Common myeloid progenitor, CD34-positive (primary cell): Measurements from ENCODE around the gene TUBB.
"Not testable (repeated sequence)": the region's sequence is repeated elsewhere in the genome, so short reads cannot be mapped to it uniquely, and the experiment has no call there.

Experiments used
- CTCF ChIA-PET: fragments of 350-600 bp; sonication (Branson Sonifier 250); formaldehyde crosslinking; loops from one replicate; lab custom pipeline; 2021; ENCODE audit warnings: antibody characterized with exemption; lab: Charles Lee
- POLR2A ChIA-PET: fragments of 350-600 bp; sonication (Branson Sonifier 250); formaldehyde crosslinking; loops from one replicate; lab custom pipeline; 2021; ENCODE audit warnings: antibody characterized with exemption; lab: Charles Lee
- DNase-seq, 3 donors: peaks; one replicate each; pipeline versions ENCODE4 v3.0.0 to v3.0.0-alpha.2; 2013
- H3K27ac ChIP-seq, 2 experiments: 1 replicate in 1 of 2; 2 replicates in 1 of 2; pipeline ENCODE4 v1.7.0; 2013; ENCODE audit warnings: inconsistent platforms in 2 of 2, low read length in 2 of 2, mild to moderate bottlenecking in 2 of 2, low read depth in 1 of 2, moderate library complexity in 1 of 2; ENCODE audit not compliant: severe bottlenecking in 2 of 2, insufficient read depth in 1 of 2, poor library complexity in 1 of 2
- H3K27me3 ChIP-seq, 5 experiments: replicated peaks in 2 of 5; 1 replicate in 3 of 5; 2 replicates in 2 of 5; pipeline versions ENCODE4 v1.6.1 to v1.7.0; 2013; ENCODE audit warnings: low read length in 4 of 5, mild to moderate bottlenecking in 2 of 5, moderate library complexity in 2 of 5, inconsistent platforms in 1 of 5; ENCODE audit not compliant: insufficient read depth in 5 of 5, control insufficient read depth in 4 of 5
- H3K36me3 ChIP-seq, 4 experiments: 1 replicate in 2 of 4; 2 replicates in 2 of 4; pipeline versions ENCODE4 v1.6.1 to v1.7.0; 2013; ENCODE audit warnings: low read length in 3 of 4, control low read depth in 1 of 4, mild to moderate bottlenecking in 1 of 4; ENCODE audit not compliant: control insufficient read depth in 4 of 4, insufficient read depth in 4 of 4
- H3K4me1 ChIP-seq, 4 experiments: 1 replicate in 3 of 4; 2 replicates in 1 of 4; pipeline versions ENCODE4 v1.6.1 to v1.7.1; 2013; ENCODE audit warnings: low read length in 3 of 4, mild to moderate bottlenecking in 3 of 4, control low read depth in 1 of 4, inconsistent platforms in 1 of 4, moderate library complexity in 1 of 4; ENCODE audit not compliant: control insufficient read depth in 4 of 4, insufficient read depth in 4 of 4; ENCODE audit errors: control extremely low read depth in 1 of 4
- H3K4me3 ChIP-seq, 7 experiments: 1 replicate in 4 of 7; 2 replicates in 3 of 7; pipeline versions ENCODE4 v1.5.1 to v1.7.0; 2013; ENCODE audit warnings: mild to moderate bottlenecking in 7 of 7, low read length in 6 of 7, moderate library complexity in 6 of 7, inconsistent platforms in 2 of 7, low read depth in 2 of 7, control low read depth in 1 of 7; ENCODE audit not compliant: insufficient read depth in 4 of 7, control insufficient read depth in 1 of 7; ENCODE audit errors: extremely low read depth in 1 of 7
- H3K9me3 ChIP-seq, 5 experiments: 1 replicate in 4 of 5; 2 replicates in 1 of 5; pipeline versions ENCODE4 v1.6.1 to v1.7.1; 2013; ENCODE audit warnings: low read length in 4 of 5, mild to moderate bottlenecking in 2 of 5, inconsistent platforms in 1 of 5, low read depth in 1 of 5, moderate library complexity in 1 of 5; ENCODE audit not compliant: control insufficient read depth in 4 of 5, insufficient read depth in 2 of 5; ENCODE audit errors: control extremely low read depth in 1 of 5
- WGBS: methylation state at CpG from one replicate; pipeline ENCODE4 v1.1.5; 2013; ENCODE audit not compliant: insufficient coverage; 5-methylcytosine and 5-hydroxymethylcytosine counted together

The TUBB gene

DNA sequence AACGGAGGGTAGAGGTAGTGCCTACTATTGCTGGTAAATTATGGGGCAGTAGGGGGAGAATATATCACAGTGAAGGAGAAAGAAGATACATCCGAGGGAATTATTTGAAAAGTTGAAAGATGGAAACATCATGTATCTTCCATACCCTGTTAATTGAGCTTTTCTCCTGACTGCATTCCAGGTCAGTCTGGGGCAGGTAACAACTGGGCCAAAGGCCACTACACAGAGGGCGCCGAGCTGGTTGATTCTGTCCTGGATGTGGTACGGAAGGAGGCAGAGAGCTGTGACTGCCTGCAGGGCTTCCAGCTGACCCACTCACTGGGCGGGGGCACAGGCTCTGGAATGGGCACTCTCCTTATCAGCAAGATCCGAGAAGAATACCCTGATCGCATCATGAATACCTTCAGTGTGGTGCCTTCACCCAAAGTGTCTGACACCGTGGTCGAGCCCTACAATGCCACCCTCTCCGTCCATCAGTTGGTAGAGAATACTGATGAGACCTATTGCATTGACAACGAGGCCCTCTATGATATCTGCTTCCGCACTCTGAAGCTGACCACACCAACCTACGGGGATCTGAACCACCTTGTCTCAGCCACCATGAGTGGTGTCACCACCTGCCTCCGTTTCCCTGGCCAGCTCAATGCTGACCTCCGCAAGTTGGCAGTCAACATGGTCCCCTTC is 3.1 kb downstream of the TUBB start:
- not testable (repeated sequence) for DNase-seq, H3K9me3 ChIP-seq, H3K27me3 ChIP-seq
- H3K4me1 ChIP-seq = peaks cover 12 to 47% (median 41%) of the 10 kb centered on the region in 4 experiments
- WGBS = 90% methylated on average over 11 of the region's 16 CpGs
- peaks cover 8 to 56% (median 41%) of the 10 kb centered on the region in 4 experiments for H3K36me3 ChIP-seq
- ChIA-PET POLR2A (interaction anchor here (5.4 kb wide), 1 partner anchor 41 kb away, joined by 56 read pairs; no protein-coding TSS in a partner anchor), CTCF (interaction anchor here (0.9 to 30.1 kb wide), 19 partner anchors 8 to 367 kb away, joined by 3 to 622 read pairs (median 8); partner anchors contain the start of genes DHX16 and NRM)
- H3K27ac ChIP-seq = peak overlapping the region in 1 of 2 experiments; percentile 43
- H3K4me3 ChIP-seq = peak overlapping the region in 1 of 7 experiments; percentile 99

DNA sequence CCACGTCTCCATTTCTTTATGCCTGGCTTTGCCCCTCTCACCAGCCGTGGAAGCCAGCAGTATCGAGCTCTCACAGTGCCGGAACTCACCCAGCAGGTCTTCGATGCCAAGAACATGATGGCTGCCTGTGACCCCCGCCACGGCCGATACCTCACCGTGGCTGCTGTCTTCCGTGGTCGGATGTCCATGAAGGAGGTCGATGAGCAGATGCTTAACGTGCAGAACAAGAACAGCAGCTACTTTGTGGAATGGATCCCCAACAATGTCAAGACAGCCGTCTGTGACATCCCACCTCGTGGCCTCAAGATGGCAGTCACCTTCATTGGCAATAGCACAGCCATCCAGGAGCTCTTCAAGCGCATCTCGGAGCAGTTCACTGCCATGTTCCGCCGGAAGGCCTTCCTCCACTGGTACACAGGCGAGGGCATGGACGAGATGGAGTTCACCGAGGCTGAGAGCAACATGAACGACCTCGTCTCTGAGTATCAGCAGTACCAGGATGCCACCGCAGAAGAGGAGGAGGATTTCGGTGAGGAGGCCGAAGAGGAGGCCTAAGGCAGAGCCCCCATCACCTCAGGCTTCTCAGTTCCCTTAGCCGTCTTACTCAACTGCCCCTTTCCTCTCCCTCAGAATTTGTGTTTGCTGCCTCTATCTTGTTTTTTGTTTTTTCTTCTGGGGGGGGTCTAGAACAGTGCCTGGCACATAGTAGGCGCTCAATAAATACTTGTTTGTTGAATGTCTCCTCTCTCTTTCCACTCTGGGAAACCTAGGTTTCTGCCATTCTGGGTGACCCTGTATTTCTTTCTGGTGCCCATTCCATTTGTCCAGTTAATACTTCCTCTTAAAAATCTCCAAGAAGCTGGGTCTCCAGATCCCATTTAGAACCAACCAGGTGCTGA is 3.9 kb downstream of the TUBB start:
- peak overlapping the region in 1 of 2 experiments; percentile 43 for H3K27ac ChIP-seq
- POLR2A ChIA-PET = interaction anchor here (5.4 kb wide), 1 partner anchor 42 kb away, joined by 56 read pairs; no protein-coding TSS in a partner anchor
- not testable (repeated sequence) for H3K4me3 ChIP-seq, H3K9me3 ChIP-seq, DNase-seq, H3K27me3 ChIP-seq
- WGBS = 94% methylated on average over 9 of the region's 29 CpGs
- H3K4me1 ChIP-seq = peaks cover 12 to 39% (median 34%) of the 10 kb centered on the region in 4 experiments
- CTCF ChIA-PET = interaction anchor here (0.7 to 30.1 kb wide), 13 partner anchors 11 to 366 kb away, joined by 3 to 622 read pairs (median 8); partner anchors contain the start of genes DHX16 and NRM
- peaks cover 8 to 57% (median 42%) of the 10 kb centered on the region in 4 experiments for H3K36me3 ChIP-seq

DNA sequence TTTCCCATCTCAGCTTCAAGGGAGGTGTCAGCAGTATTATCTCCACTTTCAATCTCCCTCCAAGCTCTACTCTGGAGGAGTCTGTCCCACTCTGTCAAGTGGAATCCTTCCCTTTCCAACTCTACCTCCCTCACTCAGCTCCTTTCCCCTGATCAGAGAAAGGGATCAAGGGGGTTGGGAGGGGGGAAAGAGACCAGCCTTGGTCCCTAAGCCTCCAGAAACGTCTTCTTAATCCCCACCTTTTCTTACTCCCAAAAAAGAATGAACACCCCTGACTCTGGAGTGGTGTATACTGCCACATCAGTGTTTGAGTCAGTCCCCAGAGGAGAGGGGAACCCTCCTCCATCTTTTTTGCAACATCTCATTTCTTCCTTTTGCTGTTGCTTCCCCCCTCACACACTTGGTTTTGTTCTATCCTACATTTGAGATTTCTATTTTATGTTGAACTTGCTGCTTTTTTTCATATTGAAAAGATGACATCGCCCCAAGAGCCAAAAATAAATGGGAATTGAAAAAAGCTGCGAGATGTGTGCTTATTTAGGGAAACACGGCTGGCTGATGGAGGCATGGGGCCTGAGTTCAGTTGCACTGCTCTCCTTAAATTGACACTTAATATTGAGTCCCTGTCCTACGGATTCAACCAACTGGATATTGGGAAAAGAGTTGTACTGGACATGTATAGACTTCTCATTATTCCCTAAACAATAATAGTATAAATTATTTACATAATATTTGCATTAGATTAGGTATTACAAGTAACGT is 4.9 kb downstream of the TUBB start:
- ChIA-PET CTCF (interaction anchor here (0.7 to 30.1 kb wide), 4 partner anchors 10 to 48 kb away, joined by 3 to 622 read pairs (median 10); partner anchors contain the start of gene DHX16), POLR2A (no interaction called here)
- peaks cover 15 to 65% (median 48%) of the 10 kb centered on the region in 4 experiments for H3K36me3 ChIP-seq
- peaks cover 7 to 32% (median 29%) of the 10 kb centered on the region in 4 experiments for H3K4me1 ChIP-seq
- no peaks in the 10 kb centered on the region for H3K9me3 ChIP-seq
- no peak overlapping the region for H3K27ac ChIP-seq
- no peak for DNase-seq
- no peak overlapping the region for H3K4me3 ChIP-seq
- no peaks in the 10 kb centered on the region for H3K27me3 ChIP-seq
- WGBS = 88% methylated on average over 3 of the region's 6 CpGs

DNA sequence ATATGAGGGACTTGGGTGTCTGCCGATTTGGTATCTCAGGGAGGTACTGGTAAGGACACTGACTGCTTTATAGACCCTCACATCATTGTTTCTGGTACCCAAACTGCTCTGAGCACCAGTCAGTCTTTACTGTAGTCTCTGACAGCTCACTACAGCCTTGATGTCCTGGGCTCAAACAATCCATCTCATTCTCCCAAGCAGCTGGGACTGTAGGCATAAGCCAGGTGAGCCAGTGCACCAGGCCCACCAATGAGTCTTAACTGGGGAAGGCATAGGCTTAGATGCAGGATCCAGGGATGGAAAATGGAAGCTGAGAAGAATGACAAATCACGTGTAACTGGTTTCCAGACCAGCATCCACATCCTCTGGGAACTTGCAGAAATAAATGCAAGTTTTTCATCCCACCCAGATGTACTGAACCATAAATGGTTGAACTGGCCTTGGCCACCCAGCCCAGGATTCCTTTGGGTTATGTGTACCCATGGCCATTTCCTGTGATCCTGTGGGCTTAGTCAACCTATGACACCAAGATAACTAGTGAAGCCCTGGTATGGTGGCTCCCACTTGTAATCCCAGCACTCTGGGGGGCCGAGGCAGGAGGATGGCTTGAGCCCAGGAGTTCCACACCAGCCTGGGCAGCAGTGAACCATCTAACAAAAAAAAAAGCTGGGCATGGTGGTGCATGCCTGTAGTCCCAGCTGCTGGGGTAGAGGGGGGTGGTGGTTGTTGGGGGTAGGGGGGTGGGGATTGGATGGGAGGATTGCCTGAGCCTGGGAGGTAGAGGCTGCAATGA is 5.8 kb downstream of the TUBB start:
- POLR2A ChIA-PET = interaction anchor here (0.6 kb wide), 1 partner anchor 167 kb away, joined by 3 read pairs; no protein-coding TSS in a partner anchor
- Histone ChIP-seq H3K4me3 (no peak overlapping the region), H3K36me3 (peaks cover 15 to 73% (median 51%) of the 10 kb centered on the region in 4 experiments), H3K9me3 (no peaks in the 10 kb centered on the region), H3K27ac (peak overlapping the region in 1 of 2 experiments; percentile 64), H3K27me3 (no peaks in the 10 kb centered on the region), H3K4me1 (peaks cover 7 to 39% (median 36%) of the 10 kb centered on the region in 4 experiments)
- no peak for DNase-seq
- CTCF ChIA-PET = interaction anchor here (0.6 to 30.1 kb wide), 3 partner anchors 8 to 65 kb away, joined by 3 to 622 read pairs (median 3); partner anchors contain the start of genes DHX16 and MDC1
- WGBS = 89% methylated on average over 3 of the region's 3 CpGs

DNA sequence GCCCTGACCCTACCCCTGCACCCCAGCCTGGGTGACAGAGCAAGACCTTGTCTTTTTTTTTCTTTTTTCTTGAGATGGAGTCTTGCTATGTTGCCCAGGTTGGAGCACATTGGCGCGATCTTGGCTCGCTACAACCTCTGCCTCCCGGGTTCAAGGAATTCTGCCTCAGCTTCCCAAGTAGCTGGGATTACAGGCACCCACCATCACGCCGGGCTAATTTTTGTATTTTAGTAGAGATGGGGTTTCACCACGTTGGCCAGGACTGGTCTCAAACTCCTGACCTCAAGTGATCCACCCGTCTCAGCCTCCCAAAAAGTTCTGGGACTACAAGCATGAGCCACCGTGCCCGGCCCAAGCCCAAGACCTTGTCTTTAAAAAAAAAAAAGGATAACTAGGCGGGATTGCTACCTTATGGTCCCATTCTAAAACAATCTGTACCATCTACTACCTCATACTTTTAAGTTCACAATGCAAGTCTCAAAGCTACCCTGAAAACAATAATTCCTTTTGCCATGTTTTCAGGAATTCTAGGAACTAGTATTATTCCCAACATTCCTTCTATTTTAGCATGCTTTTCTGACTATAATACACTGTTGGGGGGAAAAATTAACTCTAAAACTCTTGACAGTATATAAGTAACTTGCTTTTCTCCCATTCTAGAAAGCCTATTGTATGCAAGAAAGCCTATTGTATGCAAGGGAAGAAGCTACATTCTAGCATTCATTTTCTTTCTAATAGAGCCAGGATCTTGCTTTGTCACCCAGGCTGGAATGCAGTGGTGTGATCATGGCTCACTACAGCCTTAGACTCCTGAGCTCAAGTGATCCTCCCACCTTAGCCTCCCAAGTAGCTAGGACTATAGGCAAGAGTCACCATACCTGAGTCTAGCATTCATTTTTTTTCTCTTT is 6.6 kb downstream of the TUBB start:
- H3K9me3 ChIP-seq = no peaks in the 10 kb centered on the region
- ChIA-PET POLR2A (interaction anchor here (0.6 kb wide), 1 partner anchor 168 kb away, joined by 3 read pairs; no protein-coding TSS in a partner anchor), CTCF (interaction anchor here (0.6 to 30.1 kb wide), 7 partner anchors 9 to 66 kb away, joined by 3 to 622 read pairs (median 4); partner anchors contain the start of genes DHX16 and MDC1)
- H3K27ac ChIP-seq = peak overlapping the region in 1 of 2 experiments; percentile 38
- no peak for DNase-seq
- no peak overlapping the region for H3K4me3 ChIP-seq
- peaks cover 6 to 45% (median 35%) of the 10 kb centered on the region in 4 experiments for H3K4me1 ChIP-seq
- H3K36me3 ChIP-seq = peaks cover 15 to 74% (median 49%) of the 10 kb centered on the region in 4 experiments
- no peaks in the 10 kb centered on the region for H3K27me3 ChIP-seq
- WGBS = 95% methylated on average over 11 of the region's 11 CpGs
